ENCODE data around the gene ELP6.
"Not testable (repeated sequence)": the region's sequence is repeated elsewhere in the genome, so short reads cannot be mapped to it uniquely, and the experiment has no call there.

ELP6 gene

DNA sequence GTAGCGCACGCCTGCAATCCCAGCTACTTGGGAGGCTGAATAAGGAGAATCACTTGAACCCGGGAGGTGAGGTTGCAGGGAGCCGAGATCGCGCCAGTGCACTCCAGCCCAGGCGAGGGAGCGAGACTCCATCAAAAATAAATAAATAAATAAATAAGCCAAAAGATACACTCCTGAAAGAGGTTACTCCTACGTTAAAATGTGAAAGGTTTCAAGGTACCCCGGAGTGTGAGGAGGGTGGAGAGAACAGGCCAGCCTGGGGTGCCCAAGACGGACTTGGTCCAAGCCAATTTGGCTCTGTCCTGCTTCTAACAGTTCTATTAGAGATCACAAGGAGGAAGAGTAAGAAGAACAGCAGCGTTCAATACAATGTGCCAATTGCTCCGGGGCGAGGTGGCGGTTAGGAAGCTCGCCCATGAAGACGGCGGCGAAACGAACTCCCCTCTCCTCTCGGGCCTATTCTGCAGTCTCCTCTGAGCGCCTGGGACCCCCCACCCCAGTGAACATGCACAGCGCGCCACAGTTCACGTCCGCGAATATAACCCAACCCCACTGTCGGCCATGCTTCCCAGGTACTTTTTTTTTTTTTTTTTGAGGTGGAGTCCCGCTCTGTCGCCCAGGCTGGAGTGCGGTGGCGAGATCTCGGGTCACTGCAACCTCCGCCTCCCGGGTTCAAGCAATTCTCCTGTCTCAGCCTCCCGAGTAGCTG is 942 bp downstream of the ELP6 start:
- DNase-seq = peak; percentile 10

DNA sequence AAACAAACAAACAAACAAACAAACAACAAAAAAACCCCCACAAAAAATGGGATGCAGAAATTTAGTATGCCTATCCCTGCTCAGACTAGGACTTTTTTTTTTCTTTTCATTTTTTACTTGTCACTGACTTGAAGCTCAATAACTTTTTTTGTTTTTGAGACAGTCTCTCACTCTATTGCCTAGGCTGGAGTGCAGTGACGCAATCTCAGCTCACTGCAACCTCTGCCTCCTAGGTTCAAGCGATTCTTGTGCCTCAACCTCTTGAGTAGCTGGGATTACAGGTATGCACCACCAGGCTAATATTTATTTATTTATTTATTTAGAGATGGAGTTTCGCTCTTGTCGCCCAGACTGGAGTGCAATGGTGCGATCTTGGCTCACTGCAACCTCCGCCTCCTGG is 8.2 kb downstream of the ELP6 start:
- not testable (repeated sequence) for DNase-seq

DNA sequence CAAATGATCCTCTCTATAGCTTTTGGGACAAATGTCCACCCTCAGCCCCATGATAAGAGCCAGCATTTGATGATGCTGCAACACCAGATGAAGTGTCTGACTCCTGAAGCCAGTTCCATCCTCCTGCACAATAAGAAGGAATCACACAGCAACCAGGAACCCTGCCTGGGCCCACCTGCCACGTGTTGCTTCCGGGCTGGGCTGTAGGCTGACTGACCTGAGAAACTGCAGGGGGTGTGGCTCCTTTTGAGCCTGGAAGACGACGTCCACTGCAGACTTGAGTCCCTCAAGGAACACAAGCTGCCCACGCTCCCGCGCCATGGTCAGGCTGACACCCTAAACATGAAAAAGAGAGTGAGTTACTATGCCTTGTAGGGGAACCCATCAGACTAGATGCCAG is 9.4 kb downstream of the ELP6 start:
- DNase-seq = no peak

DNA sequence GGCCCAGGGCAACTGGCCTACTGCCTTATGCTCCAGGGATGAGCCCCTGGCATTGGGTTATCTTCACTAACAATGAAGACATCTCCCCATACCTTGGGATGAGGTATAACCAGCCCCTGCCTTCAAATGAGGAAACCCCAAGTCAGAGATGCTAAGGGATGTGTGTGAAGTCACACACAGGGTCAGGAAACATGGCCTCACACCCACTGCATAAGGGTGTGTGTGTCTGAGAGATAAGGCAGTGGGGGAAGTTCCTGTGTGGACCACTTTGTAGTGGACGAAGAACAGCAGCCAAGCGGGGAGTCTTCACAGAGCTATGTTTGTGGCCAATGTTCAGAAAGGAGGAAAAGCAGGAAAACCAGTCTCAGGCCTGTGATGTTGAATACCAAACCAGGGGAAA is 10.5 kb downstream of the ELP6 start:
- DNase-seq = no peak

DNA sequence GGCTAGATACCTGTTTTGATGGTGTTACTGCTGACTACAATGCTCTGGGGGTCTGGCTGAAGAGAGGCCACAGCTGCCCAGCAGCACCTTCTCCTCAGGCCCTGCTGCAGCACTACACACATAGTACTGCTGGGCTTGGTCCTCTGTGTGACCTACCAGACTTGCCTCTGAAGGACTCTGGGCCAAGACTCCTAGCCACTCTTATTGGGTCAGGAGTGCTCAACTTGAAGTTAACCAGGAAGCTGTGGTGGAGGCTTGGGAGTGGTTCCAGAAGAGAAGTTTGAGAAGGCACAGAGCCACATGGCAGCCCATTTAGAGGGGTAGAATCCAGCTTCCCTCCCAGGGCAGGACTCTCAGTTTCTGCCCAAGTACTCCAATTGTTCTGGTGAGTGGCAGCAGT is 16.6 kb downstream of the ELP6 start:
- no peak for DNase-seq

DNA sequence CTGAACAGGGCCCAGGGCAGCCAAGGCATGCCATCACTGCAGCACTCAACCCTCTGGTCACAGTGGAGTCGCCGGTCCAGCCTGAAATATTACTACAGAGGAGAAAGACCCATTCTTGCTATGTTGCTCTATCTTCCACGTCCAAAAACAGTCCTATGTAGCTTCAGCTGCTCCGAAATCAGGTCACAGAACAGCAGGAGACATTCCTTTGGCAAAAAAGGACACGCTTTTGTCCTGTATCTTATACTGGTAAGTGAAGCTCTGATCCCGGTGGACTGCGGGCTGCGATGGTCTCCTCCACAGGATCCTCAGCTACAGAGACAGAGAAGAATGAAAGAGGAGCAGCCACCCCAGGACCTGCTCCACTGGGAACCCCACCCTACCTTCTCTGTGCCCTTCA is 17.6 kb downstream of the ELP6 start:
- no peak for DNase-seq

DNA sequence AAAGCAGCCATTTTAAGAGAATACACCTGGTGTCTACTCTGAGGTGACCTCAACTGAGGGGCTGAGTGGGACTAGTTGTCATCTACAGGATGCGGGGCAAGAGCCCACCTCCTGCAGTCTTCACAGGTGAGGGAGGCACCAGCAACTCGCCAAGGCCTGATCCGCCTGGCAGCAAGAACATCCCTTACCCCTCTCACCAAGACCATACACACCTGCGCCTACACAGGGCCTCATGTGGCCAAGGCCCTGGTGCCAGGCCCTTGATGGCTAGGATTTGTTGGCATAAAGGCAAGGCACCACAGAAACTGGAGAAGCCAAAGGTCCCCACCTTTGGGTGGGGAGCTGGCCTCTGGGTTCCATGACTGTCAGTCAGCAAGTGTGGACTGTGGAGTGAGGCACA is 18.4 kb downstream of the ELP6 start:
- no peak for DNase-seq

DNA sequence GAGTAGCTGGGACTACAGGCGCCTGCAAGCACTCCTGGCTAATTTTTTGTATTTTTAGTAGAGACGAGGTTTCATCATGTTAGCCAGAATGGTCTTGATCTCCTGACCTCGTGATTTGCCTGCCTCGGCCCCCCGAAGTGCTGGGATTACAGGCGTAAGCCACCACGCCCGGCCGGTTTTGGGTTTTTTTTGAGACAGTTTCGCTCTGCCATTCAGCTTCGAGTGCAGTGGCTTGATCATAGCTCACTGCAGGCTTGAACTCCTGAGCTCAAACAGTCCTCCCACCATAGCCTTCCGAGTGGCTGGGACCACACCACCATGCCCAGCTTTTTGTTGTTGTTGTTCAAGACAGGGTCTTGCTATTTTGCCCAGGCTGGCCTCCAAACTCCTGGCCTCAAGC is 21.7 kb downstream of the ELP6 start:
- no peak for DNase-seq

DNA sequence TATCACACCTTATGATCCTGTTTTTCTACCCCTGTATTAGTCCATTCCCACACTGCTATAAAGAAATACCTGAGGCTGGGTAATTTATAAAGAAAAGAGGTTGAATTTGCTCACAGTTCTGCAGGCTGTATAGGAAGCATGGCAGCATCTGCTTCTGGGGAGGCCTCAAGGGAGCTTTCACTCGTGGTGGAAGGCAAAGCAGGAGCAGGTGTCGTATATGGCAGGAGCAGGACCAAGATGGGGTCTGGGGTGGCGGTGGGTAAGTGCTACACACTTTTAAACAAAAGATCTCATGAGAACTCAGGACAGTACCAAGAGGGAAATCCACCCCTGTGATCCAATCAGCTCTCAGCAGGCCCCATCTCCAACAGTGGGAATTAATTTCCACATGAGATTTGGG is 22.3 kb downstream of the ELP6 start:
- DNase-seq = no peak

DNA sequence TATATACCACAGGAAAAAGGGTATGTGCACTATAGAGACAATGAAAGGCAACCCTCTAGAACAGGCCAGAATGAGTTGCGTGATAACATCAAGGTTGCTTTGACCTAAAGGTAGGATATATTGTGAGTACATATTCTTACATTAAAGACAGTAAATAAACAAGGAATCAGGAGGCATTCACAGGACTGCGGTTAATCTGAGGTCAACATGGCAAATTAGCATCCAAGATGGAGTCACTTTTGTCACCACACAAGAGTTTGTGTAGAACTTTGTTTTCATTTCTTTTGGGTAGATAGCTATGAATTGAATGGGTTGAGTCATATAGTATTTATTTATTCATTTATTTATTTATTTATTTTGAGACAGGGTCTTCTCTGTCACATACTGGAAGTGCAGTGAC is 26.2 kb downstream of the ELP6 start:
- DNase-seq = no peak

DNA sequence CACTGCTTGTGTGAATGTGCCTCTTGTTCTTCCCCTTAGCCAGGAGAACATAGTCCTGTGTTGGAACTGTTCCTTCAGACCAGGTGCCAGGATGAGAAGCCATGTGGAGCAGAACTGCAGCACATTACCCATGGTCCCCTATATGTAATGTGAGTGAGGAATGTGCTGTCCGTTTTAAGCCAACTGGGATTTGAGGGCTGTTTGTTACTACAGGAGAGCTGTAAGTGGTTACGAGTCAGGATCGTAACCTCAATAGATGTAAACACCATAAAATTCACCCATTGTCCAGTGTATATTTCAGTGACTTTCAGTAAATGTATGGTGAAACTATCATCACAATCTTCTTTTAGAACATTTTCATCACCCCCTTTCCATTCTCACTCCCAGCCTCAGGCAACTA is 27.7 kb downstream of the ELP6 start:
- DNase-seq = no peak

DNA sequence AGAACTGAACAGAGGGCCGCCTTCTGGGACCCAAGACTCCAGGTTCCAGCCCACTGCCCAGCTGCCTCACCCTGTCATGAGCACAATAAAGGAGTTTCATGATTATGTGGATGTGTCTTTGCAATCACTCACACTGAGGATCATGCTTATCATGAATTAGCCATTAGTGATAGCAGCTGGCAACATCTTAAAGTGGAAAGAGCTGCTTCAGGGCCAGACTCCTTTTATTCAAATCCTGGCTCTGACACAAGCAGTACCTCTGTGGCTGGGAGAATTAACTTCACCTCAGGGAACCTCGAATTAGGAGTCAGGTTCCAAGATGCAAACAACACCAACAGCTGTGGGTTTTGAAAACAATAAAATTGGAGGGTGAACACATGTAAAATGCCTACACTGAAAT is 31.1 kb downstream of the ELP6 start:
- no peak for DNase-seq

DNA sequence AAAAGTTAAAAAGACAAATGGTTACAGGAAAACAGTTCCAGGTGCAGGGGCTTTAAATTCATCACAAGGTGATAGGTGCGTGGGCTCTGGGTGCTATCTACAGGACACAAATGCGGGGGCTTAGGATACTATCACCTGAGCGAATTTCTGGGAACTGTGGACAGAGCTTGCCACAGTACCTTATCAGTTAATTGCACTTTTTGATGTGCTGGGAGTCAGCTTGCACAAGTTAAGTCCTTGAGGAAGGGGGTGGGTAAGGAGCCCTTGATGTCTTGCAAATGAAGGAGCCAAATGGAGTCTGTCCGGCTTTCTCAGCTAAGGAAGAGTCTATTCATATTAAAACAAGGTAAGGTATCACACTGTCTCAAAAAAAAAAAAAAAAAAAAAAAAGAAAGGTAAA is 31.7 kb downstream of the ELP6 start:
- DNase-seq = not testable (repeated sequence)

DNA sequence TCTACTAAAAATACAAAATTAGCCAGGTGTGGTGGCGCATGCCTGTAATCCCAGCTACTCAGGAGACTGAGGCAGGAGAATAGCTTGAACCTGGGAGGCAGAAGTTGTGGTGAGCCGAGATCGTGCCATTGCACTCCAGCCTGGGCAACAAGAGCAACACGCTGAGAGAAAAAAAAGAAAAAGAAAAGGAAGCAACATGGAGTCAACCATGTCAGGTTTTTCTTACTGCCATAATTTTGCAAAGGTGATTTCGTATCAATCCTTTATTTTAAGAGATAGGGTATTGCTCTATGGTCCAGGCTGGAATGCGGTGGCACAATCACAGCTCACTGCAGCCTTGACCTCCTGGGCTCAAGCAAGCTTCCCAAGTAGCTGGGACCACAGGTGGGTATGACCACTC is 33.2 kb downstream of the ELP6 start:
- DNase-seq = not testable (repeated sequence)

DNA sequence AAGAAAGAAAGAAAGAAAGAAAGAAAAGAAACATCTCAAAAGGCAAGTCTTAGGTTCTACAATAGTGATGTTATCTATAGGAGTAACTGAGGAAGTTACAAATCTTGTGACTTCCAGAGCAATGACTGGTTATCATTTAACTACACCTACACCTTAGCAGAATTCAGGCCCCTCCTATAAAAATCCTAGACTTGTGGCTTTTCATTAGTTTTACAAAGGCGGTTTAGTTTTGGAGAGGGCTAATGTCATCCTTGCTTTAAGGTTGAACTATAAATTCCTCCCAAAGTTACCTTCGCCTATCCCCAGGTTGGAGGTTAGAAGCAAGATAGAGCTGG is 33.7 kb downstream of the ELP6 start:
- no peak for DNase-seq

DNA sequence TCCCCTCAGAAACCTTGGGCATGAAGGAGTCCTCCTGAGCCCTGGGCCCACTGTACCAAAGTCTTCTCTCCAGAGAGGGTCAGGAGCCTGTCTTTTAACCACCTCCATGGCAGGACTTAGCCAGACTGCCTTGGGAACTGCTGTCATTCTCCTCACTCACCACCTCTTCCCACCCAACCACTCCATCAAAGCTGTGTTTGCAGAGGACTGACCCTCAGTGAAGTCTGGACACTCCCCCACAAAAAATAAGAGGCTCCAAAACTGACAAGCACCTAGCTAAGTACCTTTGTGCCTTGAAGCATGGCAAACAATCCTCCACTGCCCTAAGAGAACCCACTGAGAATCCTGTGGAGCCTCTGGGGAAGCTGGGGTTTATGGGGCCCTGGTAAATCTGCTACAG is 35.5 kb downstream of the ELP6 start:
- DNase-seq = no peak

DNA sequence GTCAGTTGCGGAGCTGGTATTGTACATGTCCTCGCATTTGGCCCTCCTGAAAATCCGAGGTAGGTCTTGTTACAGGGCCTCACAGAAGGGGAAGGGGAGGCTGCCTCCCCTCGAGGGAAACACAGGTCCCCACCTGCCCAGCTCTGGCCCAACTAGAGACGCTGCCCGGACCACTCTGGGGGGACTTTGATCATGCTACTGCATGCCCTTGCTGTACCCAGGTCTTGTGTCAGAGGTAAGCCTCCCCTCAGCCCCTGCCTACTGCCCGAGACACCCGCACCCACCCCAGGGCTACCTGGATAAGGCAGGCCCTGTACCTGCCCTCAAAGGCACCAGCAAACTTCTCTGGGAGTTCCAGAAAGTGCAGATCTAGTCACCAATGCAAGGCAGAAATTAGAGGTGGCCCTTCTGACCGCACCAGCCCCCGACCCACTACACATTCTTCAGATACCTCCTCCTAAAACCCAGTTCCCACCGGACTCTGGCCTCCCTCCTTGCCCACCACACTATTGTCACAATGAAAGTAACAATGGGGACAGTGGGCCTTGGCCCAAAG is 36.8 kb downstream of the ELP6 start:
- DNase-seq = no peak

DNA sequence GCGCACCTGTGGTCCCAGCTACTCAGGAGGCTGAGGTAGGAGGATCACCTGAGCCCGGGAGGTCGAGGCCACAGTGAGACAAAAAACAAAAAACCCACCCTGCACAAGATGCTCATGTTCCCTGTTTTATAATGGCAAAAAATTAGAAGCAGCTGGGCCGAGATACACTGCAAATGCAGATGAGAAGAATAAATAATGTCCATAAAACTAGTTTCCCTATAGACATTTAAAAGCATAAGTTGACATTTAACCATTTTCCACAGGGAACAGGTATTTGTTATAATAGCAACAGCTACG is 37.2 kb downstream of the ELP6 start:
- DNase-seq = no peak

DNA sequence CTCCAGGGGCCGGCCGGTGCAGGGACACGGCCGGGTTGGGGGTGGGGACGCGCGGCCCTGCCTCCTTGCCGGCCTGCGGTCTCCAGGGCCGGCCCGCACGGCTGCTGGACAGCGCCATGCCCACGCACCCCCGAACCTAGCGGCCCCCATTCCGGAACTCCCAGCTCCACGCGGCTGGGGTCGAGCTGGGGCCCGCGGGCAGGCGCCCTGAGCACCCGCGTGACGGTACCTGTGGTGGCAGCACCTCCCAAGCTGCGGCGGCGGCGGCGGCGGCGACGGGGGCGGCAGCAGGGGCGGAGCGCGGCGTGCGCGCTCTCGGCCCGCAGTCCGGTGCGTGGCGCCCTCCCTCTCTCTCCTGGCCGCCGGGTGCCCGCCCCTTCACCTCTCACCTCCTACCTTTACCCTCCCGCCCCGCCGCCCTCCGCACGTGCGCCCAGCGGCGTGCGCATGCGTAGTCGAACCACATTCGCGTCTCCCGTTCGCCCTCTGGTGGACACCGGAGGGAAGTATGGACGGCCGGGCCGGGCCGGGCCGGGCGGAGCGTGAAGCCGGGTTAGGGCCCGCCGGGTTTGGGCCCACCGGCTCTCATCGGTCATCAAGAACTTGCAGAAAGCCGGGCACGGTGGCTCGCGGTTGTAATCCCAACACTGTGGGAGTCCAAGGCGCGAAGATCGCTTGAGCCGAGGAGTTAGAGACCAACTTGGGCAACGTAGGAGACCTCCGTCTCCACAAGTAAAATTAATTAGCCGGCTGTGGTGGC is 37.8 kb downstream of the ELP6 start, which contains the start of gene SCAP:
SCAP (minus strand) TSS at position 372 of the 760 bp plus-strand sequence. CDS start 32,948 bp downstream, outside the sequence.
- DNase-seq = peak; percentile 79

DNA sequence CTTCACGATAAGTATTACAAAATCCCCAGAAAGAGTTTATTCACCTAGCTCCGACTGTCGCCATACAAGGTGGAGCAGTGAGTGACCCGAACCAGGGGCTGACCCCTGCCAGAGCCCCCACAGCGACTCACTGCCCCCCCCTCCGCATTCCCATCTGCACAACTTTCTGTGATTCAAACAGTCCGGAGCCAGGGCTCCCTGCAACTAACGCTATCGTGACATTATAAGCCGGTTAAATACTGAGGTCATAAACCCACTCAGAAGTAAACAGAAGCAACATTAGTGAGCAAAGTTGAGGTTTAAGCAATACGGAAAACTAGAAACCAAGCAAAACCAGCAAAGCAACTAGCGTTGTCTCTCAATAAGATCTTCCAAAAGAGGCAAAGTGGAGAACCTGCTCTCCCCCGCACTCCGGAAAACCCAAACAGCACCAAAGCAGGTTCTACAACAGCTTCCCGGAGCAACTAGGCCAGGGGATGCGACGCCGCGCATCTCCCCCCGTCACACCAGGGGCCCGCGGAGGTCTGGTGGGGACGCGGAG is 38.4 kb downstream of the ELP6 start:
- DNase-seq = no peak

DNA sequence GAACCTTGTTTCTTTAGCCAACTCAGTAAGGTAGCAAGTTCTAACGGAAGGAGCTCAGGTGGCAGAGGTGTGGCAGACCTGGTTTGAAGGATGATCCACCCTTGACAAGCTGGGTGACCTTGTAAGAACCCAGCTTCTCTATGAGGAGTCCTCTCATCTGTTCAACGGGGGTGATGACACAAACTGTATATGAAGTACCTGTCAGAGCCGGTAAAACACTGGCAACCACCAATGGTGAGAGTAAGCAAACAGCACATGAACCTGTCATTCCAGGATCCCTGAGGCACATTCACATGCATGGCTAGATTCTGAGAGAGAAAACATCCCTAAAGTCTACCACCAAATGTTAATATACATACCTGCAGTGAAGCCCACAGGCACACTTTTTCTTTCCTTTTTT is 40.1 kb downstream of the ELP6 start:
- DNase-seq = peak; percentile 0

DNA sequence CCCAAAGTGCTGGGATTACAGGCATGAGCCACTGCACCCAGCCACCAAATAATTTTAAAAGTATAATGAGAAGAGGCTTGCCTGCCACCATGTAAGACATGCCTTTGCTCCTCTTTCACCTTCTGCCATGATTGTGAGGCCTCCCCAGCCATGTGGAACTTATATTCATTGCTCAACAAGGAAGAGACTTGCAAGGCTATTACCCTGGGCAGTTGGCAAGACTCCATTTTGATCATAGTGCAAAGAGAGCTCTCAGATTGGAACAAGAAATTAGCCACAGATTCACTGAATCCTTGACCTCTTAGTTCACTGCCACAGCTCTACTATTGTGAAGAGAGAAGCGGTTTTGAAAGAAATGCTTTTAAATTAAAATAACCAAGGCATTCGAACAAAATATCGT is 43.9 kb downstream of the ELP6 start:
- no peak for DNase-seq

DNA sequence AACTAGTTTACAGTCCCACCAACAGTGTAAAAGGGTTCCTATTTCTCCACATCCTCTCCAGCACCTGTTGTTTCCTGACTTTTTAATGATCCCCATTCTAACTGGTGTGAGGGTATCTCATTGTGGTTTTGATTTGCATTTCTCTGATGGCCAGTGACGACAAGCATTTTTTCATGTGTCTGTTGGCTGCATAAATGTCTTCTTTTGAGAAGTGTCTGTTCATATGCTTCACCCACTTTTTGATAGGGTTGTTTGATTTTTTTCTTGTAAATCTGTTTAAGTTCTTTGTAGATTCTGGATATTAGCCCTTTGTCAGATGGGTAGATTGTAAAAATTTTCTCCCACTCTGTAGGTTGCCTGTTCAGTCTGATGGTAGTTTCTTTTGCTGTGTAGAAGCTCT is 45.2 kb downstream of the ELP6 start:
- not testable (repeated sequence) for DNase-seq

DNA sequence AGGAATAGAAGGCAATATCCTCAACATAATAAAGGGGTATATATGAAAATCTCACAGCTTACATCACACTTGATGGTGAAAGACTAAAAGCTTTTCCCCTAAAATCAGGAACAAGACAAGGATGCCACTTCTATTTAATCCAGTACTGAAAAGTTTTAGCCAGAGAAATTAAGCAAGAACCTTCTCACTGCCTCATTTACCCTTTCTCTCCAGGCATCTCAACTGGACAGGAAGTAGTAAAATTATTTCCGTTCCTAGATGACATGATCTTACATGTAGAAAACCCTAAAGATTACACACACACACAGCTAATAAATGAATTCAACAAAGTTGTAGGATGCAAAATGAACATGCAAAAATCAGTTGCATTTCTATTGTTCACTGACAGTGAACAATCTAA is 48.9 kb downstream of the ELP6 start:
- DNase-seq = no peak
